ENCODE results near the gene PER2. TPM values are rescaled to one million over a fixed set of nuclear protein-coding genes. Genes with fewer than 3 reads are reported as not detected.

Gene PER2
- total and polyA plus RNA-seq, 2 of the 13 experiments (the other 11 are each of a cell fraction or from before 2014, with no cell fraction given), result 5.1 to 9.4 TPM

DNA sequence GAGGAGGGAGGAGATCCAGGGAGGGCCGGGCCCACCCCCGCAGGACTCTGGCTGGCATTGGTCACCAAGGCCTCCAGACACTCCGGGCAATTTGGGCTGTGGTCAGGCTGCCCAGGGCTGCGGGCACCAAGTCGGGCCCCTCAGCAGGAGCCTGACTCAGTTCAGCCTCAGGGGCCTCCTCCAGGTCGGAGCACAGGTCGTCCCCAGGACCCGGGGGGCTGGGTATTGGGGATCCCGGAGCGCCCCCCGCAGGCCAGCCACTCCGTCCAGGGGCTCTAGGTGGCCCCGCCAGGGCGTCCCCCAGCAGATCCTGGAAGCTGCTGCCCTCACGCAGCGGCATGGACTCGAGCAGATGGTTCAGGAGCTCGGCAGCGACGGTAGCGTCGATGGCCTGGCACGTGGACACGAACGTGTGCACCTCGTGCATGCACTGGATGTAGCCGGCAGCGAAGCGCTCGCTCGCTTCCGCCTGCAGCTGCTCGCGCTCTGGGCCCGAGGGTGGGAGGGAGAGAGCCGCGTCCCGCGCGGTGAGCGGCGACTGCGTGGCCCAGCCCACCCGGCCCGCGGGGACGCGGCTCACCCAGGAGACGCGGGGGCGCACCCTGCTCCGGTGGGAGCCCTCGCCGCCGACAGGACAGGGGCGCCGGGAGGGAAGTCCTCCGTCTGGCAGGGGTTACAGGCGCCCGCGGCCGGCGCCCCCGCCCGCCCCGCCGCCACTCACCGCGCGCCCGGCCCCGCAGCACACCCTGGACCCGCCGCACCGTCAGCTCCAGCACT is 49.5 kb downstream of the PER2 start (continued):
- peak; percentile 81; the same call in 1 of the 2 replicates for TF ChIP-seq SMYD3 (CRISPR knock-in tag; IDR thresholded peaks at IDR 0.05)
- TF ChIP-seq ZNF891 (CRISPR knock-in tag; IDR thresholded peaks at IDR 0.05), result peak; percentile 95
- TF ChIP-seq ZNF724P (CRISPR knock-in tag; IDR thresholded peaks at IDR 0.05; ENCODE audit: borderline replicate concordance), result peak; percentile 99
- peak; percentile 98 for TF ChIP-seq ZNF550 (CRISPR knock-in tag; IDR thresholded peaks at IDR 0.05; ENCODE audit: borderline replicate concordance)

DNA sequence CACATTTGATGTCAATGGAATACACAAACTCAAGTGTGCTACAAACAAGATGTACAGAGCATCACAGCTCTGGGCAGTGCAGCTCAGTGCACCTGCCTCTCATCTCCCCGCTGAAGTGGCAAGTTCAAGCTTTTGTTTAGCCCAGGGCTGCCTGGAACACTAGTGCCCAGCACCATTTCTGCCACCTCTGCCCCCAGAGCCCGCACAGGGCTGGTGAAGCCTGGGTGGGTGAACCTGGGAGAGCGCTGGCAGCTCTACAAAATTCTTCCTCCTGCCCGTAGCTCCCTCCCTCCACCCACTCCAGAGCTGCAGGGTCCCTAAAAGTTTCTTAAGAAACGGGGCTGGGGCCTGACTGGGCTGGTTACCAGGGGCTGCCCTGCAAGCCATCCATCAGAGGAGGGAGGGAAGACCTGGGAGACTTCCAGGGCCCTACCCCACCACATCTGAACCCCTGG is 50.1 kb downstream of the PER2 start:
- ChIA-PET POLR2A (interaction anchor here (2.0 to 5.2 kb wide), 2 partner anchors 17 to 51 kb away, joined by 11 to 20 read pairs; no protein-coding TSS in a partner anchor), CTCF (ENCODE audit: low intra/inter-chr PET ratio, low total read pairs) (no interaction called here)
- no peaks in the 10 kb centered on the region for H4K20me1 ChIP-seq (ENCODE audit: insufficient read depth, low read length)
- H3K9ac ChIP-seq (ENCODE audit: insufficient read depth, low read depth, low read length), result no peak overlapping the region
- peak overlapping the region; percentile 68 for H3K4me2 ChIP-seq (ENCODE audit: low read depth, low read length)
- 96% methylated on average over 5 of the region's 5 CpGs for WGBS (ENCODE audit: low lambda C conversion rate)
- no peak overlapping the region for H3K27ac ChIP-seq (ENCODE audit: extremely low read length, insufficient read depth, low read length)
- FAIRE-seq (no peak), ATAC-seq (no peak), DNase-seq (ENCODE audit: low spot score) (no peak)
- intact Hi-C loops (cut with micrococcal nuclease; ENCODE audit: unreplicated experiment) (no loop called here), in situ Hi-C loops (cut with HindIII; ENCODE audit: extremely low pct_ligation_motif_present, low pct_unique_long_range_greater_than_20kb) (no loop called here)
- H3K79me2 ChIP-seq (ENCODE audit: insufficient read depth, low read length), result no peaks in the 10 kb centered on the region
- TF ChIP-seq ZNF614 (CRISPR knock-in tag; IDR thresholded peaks at IDR 0.05; ENCODE audit: borderline replicate concordance) (no peak), FOXA1 (IDR thresholded peaks at IDR 0.05) (no peak), FOXA1 (CRISPR knock-in tag; IDR thresholded peaks at IDR 0.05) (no peak), SP4 (CRISPR knock-in tag; IDR thresholded peaks at IDR 0.05) (0 out of 2 replicates have a peak, but pooled peaks have one; percentile 0), ZNF496 (CRISPR knock-in tag; IDR thresholded peaks at IDR 0.05; ENCODE audit: insufficient replicate concordance) (no peak)
- H3K27me3 ChIP-seq (ENCODE audit: control insufficient read depth in 1 of 2, insufficient read depth in 2 of 2, low read length in 2 of 2), result no peaks in the 10 kb centered on the region; a peak in 2 of 5 replicates
- peak overlapping the region in 1 of 3 experiments; percentile 85; a peak in 1 of 6 replicates for H3K4me3 ChIP-seq (replicated peaks in 1 of 3; ENCODE audit: insufficient read depth in 1 of 3, low read depth in 2 of 3, low read length in 3 of 3)
- H3K4me1 ChIP-seq (ENCODE audit: insufficient read depth, low read length), result peaks cover 47% of the 10 kb centered on the region
- H3K36me3 ChIP-seq (replicated peaks in 1 of 2; ENCODE audit: control insufficient read depth in 1 of 2, insufficient read depth in 2 of 2, low read length in 2 of 2), result no peaks in the 10 kb centered on the region
- H2AFZ ChIP-seq (ENCODE audit: low read length), result no peak overlapping the region
- TSS peak; percentile 67 for BruUV-seq (replicated peaks)
- no peaks in the 10 kb centered on the region for H3K9me3 ChIP-seq (ENCODE audit: low read length)
